DOHH2 (cell line): ENCODE data around the gene LNX1.

Source experiments
- H3F3A ChIP-seq: fragments of 200-600 bp; sonication (generic), shearing (Covaris generic); 2 replicates; pipeline ENCODE4 v1.6.0; 2016; ENCODE audit warnings: antibody characterized with exemption, mild to moderate bottlenecking; ENCODE audit not compliant: control insufficient read depth, insufficient read depth
- H3K27ac ChIP-seq: fragments of 200-600 bp; sonication (generic); 2 replicates; pipeline ENCODE4 v1.5.1; 2014; ENCODE audit warnings: low read depth, mild to moderate bottlenecking, low read length, moderate library complexity
- H3K27me3 ChIP-seq: fragments of 200-600 bp; sonication (generic); 2 replicates; pipeline ENCODE4 v1.6.1; 2014; ENCODE audit warnings: mild to moderate bottlenecking, low read length, mixed read lengths; ENCODE audit not compliant: control insufficient read depth
- H3K36me3 ChIP-seq: fragments of 200-600 bp; sonication (generic); 2 replicates; pipeline ENCODE4 v1.6.1; 2014; ENCODE audit warnings: mild to moderate bottlenecking, low read length, moderate library complexity, mixed read lengths; ENCODE audit not compliant: control insufficient read depth
- H3K4me1 ChIP-seq: fragments of 200-600 bp; sonication (generic); 2 replicates; pipeline ENCODE4 v1.6.1; 2014; ENCODE audit warnings: mild to moderate bottlenecking, low read length, mixed read lengths; ENCODE audit not compliant: control insufficient read depth
- H3K4me2 ChIP-seq: fragments of 200-600 bp; sonication (generic); 2 replicates; pipeline ENCODE4 v1.6.0; 2014; ENCODE audit warnings: mild to moderate bottlenecking, low read length, moderate library complexity
- H3K4me3 ChIP-seq: fragments of 200-600 bp; sonication (generic); 2 replicates; pipeline ENCODE4 v1.5.1; 2014; ENCODE audit warnings: mild to moderate bottlenecking, low read length, mixed read lengths
- H3K79me2 ChIP-seq: fragments of 200-600 bp; sonication (generic); 2 replicates; pipeline ENCODE4 v1.6.1; 2014; ENCODE audit warnings: mild to moderate bottlenecking, low read length, mixed read lengths; ENCODE audit not compliant: control insufficient read depth
- H3K9me2 ChIP-seq: fragments of 200-600 bp; sonication (generic); replicated peaks from 2 replicates; pipeline ENCODE4 v1.6.1; 2014; ENCODE audit warnings: mild to moderate bottlenecking, low read length, mixed read lengths; ENCODE audit not compliant: control insufficient read depth
- H3K9me3 ChIP-seq: fragments of 200-600 bp; sonication (generic); 2 replicates; pipeline ENCODE4 v1.6.1; 2014; ENCODE audit warnings: antibody characterized with exemption, low read length, mixed read lengths; ENCODE audit not compliant: control insufficient read depth, insufficient read depth
- H4K20me1 ChIP-seq: fragments of 200-600 bp; sonication (generic); 2 replicates; pipeline ENCODE4 v1.6.0; 2014; ENCODE audit warnings: low read depth, mild to moderate bottlenecking, antibody characterized with exemption, low read length, moderate library complexity; ENCODE audit not compliant: control insufficient read depth, insufficient read depth
- CTCF ChIP-seq: fragments of 200-600 bp; sonication (generic); IDR thresholded peaks from one replicate; pipeline ENCODE4 v1.5.1; 2014; ENCODE audit warnings: antibody characterized with exemption, mild to moderate bottlenecking, low read depth, low read length; ENCODE audit not compliant: poor library complexity, severe bottlenecking
- EZH2phosphoT487 ChIP-seq: fragments of 200-600 bp; sonication (generic); IDR thresholded peaks from 2 replicates; pipeline ENCODE4 v1.6.1; 2017; ENCODE audit warnings: borderline replicate concordance, mild to moderate bottlenecking, antibody characterized with exemption, low read length, moderate library complexity, mixed read lengths

Gene LNX1

GRCh38 chr4:53536328-53536727 is 55.0 kb downstream of the LNX1 start:
- Histone ChIP-seq H3K9me3 (no peaks in the 10 kb centered on the region), H3K4me1 (no peaks in the 10 kb centered on the region), H4K20me1 (no peaks in the 10 kb centered on the region), H3F3A (no peaks in the 10 kb centered on the region), H3K27ac (no peak overlapping the region), H3K27me3 (peaks cover 6% of the 10 kb centered on the region; the same call in 1 of the 2 replicates), H3K9me2 (no peaks in the 10 kb centered on the region), H3K79me2 (no peaks in the 10 kb centered on the region), H3K4me2 (no peak overlapping the region), H3K4me3 (no peak overlapping the region), H3K36me3 (no peaks in the 10 kb centered on the region)
- no peak for TF ChIP-seq CTCF
- TF ChIP-seq EZH2phosphoT487, result no peak

DNA sequence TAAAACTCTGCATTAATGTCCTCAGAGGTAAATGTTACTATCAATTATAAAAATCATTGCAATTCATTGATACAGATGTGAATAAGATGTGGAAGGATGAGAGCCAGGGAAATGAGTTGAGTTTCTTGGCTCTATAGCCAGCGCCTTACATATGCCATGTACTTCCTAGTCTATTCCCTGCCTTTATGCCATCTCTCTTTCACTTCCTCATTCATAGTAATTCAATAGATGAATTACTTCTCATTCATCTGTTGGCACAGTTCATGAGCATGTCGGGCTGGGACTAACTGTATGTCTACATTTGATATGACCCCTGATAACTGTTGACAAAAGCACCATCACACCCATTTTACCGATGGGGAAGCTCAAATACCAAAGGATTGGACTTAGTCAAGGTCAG is 55.7 kb downstream of the LNX1 start:
- no peaks in the 10 kb centered on the region for H3K9me2 ChIP-seq
- no peak overlapping the region for H3K27ac ChIP-seq
- no peaks in the 10 kb centered on the region for H3K36me3 ChIP-seq
- no peaks in the 10 kb centered on the region for H3K9me3 ChIP-seq
- no peaks in the 10 kb centered on the region for H3K79me2 ChIP-seq
- H3K4me2 ChIP-seq, result no peak overlapping the region
- no peaks in the 10 kb centered on the region for H4K20me1 ChIP-seq
- peaks cover 6% of the 10 kb centered on the region; the same call in 1 of the 2 replicates for H3K27me3 ChIP-seq
- no peaks in the 10 kb centered on the region for H3F3A ChIP-seq
- H3K4me3 ChIP-seq, result no peak overlapping the region
- TF ChIP-seq CTCF (no peak), EZH2phosphoT487 (no peak)
- H3K4me1 ChIP-seq, result no peaks in the 10 kb centered on the region

DNA sequence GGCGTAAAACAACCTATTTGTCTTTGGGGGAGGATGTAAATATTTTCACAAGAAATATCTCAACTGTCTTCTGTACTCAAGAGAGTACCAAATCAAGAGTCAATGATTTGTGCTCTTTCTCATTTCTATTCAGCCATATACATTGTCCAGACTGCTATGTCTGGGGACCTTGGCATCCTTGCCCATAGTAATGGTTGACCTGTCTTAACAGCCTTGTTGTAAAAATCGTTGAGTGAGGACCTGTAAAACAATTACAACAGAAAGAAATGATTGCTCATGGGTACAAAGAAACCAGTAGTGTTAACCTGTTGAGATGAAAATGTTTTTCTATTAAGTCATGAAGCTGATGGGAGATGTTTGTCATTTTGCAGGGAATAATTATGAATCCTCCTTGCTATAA is 56.6 kb downstream of the LNX1 start:
- no peak overlapping the region for H3K4me3 ChIP-seq
- H3K4me1 ChIP-seq, result no peaks in the 10 kb centered on the region
- no peak for TF ChIP-seq CTCF
- no peak for TF ChIP-seq EZH2phosphoT487
- no peaks in the 10 kb centered on the region for H3F3A ChIP-seq
- H4K20me1 ChIP-seq, result no peaks in the 10 kb centered on the region
- H3K4me2 ChIP-seq, result no peak overlapping the region
- H3K79me2 ChIP-seq, result no peaks in the 10 kb centered on the region
- peaks cover 6% of the 10 kb centered on the region; the same call in 1 of the 2 replicates for H3K27me3 ChIP-seq
- no peaks in the 10 kb centered on the region for H3K36me3 ChIP-seq
- no peak overlapping the region for H3K27ac ChIP-seq
- H3K9me2 ChIP-seq, result no peaks in the 10 kb centered on the region
- no peaks in the 10 kb centered on the region for H3K9me3 ChIP-seq
